Omental fat pad (tissue), 4 donors: ENCODE results near the gene FBXO42. TPM values are rescaled to one million over a fixed set of nuclear protein-coding genes. Genes with fewer than 3 reads are reported as not detected.
"Not testable (repeated sequence)": the region's sequence is repeated elsewhere in the genome, so short reads cannot be mapped to it uniquely, and the experiment has no call there.

Source experiments
- ATAC-seq: fragments of 150-250 bp; one replicate; pipeline ENCODE4 v1.9.1; 2016; ENCODE audit warnings: mild to moderate bottlenecking, moderate library complexity; ENCODE audit not compliant: low FRiP score
- DNase-seq: peaks from one replicate; pipeline ENCODE4 v3.0.0-alpha.2; 2019; ENCODE audit warnings: low spot score
- CTCF ChIP-seq, 3 donors: fragments of 450-650 bp; IDR thresholded peaks; one replicate each; pipeline ENCODE4 v1.5.1; 2016 to 2017; ENCODE audit warnings: antibody characterized with exemption in 3 of 3, mild to moderate bottlenecking in 3 of 3, moderate library complexity in 2 of 3
- total RNA-seq, 4 donors: library from RNA; depleted of rRNA; stranded (reverse); fragments of >200 nt; gene quantifications; one replicate each; pipeline ENCODE4 v1.1.0, GENCODE V29; 2016

FBXO42 gene
- total RNA-seq, 4 donors from 2014 or later = 16.1 to 29.8 (median 19.2) TPM

DNA sequence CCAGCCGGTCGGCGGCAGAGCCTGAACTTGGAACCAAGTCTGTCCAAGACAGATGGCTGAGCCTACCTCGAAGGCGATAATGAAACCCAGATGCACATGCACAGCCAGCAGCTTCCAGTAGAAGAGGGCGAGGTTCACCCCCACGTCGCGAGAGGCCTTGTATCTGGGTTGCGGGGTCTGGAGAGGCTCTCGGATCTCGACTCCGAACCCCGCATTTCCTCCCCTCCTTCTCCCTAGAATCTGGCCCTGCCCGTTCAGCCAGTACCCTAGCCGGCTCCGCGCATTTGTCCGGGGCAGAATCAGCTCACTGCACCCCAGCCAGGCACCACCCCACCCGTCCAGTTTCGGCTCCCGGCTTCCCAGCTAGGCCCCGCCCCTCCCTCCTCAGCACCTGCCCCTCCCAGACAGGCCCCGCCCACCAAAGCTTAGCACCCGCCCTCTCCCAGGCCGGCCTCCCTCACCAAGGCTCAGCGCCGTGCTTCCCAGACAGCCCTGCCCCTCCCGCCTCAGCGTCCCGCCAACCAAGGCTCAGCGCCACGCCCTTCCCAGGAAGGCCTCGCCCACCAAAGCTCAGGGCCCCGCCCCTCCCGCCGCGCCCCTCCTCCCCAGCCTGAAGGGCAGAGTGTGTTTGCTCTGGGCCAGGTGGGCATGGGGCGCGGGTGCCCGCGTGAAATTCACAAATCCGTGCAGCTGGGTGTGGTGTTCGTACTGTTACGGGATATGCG is 135.1 kb downstream of the FBXO42 start:
- DNase-seq = peak; percentile 96
- TF ChIP-seq CTCF (IDR thresholded peaks at IDR 0.05) = no peak
- peak; percentile 98 for ATAC-seq

GRCh38 chr1:16215882-16216753 is 136.2 kb downstream of the FBXO42 start:
- DNase-seq (peak; percentile 80), ATAC-seq (peak; percentile 51)
- TF ChIP-seq CTCF (IDR thresholded peaks at IDR 0.05) = no peak

DNA sequence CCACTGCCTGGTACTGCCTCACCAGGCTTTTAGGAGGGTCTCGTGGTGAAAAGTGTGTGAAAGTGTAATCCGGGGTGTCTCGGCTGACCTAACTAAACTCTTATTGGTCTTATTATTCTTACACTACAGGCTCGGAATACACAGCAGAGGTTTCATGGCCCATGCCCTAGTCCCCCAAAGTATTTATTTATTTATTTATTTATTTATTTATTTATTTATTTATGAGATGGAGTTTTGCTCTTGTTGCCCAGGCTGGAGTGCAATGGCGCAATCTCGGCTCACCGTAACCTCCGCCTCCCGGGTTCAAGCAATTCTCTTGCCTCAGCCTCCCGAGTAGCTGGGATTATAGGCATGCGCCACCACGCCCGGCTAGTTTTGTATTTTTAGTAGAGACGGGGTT is 137.0 kb downstream of the FBXO42 start:
- not testable (repeated sequence) for ATAC-seq, DNase-seq

DNA sequence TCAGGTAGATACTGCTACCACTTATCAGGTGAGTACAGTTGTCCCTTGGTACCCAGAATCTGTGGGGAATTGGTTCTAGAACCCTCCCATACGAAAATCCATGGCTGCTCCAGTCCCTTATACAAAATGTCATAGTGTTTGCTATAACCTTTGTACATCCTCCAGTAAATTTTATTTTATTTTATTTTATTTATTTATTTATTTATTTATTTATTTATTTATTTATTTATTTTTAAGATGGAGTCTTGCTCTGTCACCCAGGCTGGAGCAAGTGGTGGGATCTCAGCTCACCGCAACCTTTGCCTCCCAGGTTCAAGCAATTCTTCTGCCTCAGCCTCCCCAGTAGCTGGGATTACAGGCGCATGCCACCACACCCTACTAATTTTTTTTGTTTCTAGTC is 138.7 kb downstream of the FBXO42 start:
- DNase-seq = not testable (repeated sequence)

GRCh38 chr1:16213013-16213412 is 139.3 kb downstream of the FBXO42 start:
- no peak for DNase-seq
- no peak for ATAC-seq
- TF ChIP-seq CTCF (IDR thresholded peaks at IDR 0.05) = no peak

More for the DNA sequence above, 138.7 kb downstream of the FBXO42 start:
- not testable (repeated sequence) for ATAC-seq

DNA sequence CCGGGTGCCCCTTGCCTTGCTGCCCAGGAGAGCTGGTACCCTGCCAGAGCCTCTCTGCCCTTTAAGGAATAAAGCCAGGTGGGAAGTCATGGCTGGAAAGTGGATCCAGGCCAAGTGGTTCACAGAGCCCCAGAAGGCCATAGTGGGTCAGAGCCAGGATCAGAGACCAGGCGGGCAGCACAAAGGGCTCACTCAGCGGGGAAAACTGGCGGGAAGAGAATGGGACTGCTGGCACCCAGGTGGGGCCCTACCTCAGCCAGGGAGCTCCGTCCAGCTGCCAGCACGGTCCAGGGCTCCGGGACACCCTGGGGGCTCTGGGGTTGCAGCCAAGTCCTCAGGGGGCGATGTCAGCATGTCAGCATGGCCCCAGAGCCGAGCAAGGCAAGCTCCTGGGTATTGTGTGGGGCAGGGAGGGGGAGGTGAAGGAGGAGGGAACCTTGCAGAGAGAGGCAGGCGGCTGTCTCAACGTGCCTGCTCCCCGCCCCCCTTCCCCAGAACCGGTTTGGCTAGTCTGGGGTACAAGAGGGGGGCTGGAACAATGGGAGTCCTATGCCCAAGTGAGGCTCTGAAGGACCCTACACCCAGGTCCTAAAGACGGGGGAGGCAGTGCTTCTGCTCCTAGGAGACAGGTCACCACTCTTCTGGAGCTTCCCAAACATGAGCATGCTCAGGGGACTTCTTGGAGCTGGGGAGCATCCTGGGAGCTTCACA is 139.9 kb downstream of the FBXO42 start, which contains the start of gene ARHGEF19:
TSS of gene ARHGEF19 (minus strand) at position 402 of the 711 bp plus-strand sequence. CDS start 3,598 bp downstream, outside the sequence.
- ATAC-seq = no peak
- DNase-seq = no peak
- no peak for TF ChIP-seq CTCF (IDR thresholded peaks at IDR 0.05)

- ATAC-seq = no peak
Observed at GRCh38 chr1:16211824-16212223, 140.5 kb downstream of the FBXO42 start.

More at GRCh38 chr1:16211824-16212223, 140.5 kb downstream of the FBXO42 start:
- no peak for DNase-seq
- TF ChIP-seq CTCF (IDR thresholded peaks at IDR 0.05) = no peak
